Measurements from ENCODE around the gene TMEM74B. TPM values are rescaled to one million over a fixed set of nuclear protein-coding genes. Genes with fewer than 3 reads are reported as not detected.

The TMEM74B gene
- total and polyA plus RNA-seq, 2 donors (not counting 1 experiment from before 2014, with no cell fraction given), result 0.42 to 1.4 TPM

DNA sequence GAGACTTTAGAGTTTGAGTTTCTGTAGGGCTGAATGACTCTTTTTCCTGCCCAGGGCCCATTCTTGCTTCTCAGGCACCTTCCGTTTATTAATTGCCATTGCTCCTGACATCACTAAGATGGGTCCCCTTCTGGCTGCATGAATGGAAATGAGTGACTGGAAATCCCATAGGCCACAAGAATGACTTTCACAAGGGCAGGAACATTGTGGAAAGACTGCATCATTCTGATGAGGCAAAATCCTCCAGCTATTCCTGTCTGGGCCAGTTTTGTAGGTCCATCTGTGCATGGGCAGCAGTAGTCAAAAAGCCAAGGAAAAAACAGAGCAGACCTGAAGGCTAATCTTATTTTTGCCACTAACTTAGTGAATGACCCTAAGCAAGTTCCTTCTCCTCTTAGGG, 19.3 kb downstream of the TMEM74B start:
- Mint-ChIP-seq H3K9me3 (ENCODE audit: insufficient read depth) (no peaks in the 10 kb centered on the region), H3K4me3 (no peak overlapping the region), H3K4me1 (peaks cover 2% of the 10 kb centered on the region), H3K27ac (no peak overlapping the region), H3K27me3 (no peaks in the 10 kb centered on the region)
- intact Hi-C loops (cut with micrococcal nuclease), result no loop called here
- Histone ChIP-seq H3K36me3 (replicated peaks in 1 of 2; ENCODE audit: control extremely low read depth in 1 of 2, control insufficient read depth in 1 of 2, extremely low read depth in 1 of 2, insufficient read depth in 2 of 2, low read length in 1 of 2) (peaks cover 4 to 92% of the 10 kb centered on the region in 2 experiments), H3K4me2 (replicated peaks; ENCODE audit: low read depth, low read length, poor library complexity, severe bottlenecking) (no peak overlapping the region), H2AFZ (ENCODE audit: insufficient read depth, low read depth, low read length, poor library complexity, severe bottlenecking) (no peak overlapping the region), H3K4me3 (ENCODE audit: control extremely low read depth in 1 of 5, extremely low read depth in 1 of 5, insufficient read depth in 1 of 5, low read depth in 2 of 5, low read length in 4 of 5) (no peak overlapping the region), H3K9me3 (ENCODE audit: control extremely low read depth in 1 of 3, control insufficient read depth in 2 of 3, insufficient read depth in 1 of 3, low read length in 2 of 3) (no peaks in the 10 kb centered on the region), H4K20me1 (ENCODE audit: control insufficient read depth, insufficient read depth, low read length, poor library complexity, severe bottlenecking) (peaks cover 18% of the 10 kb centered on the region), H3K27ac (ENCODE audit: low read length in 2 of 2) (no peak overlapping the region), H3K9ac (ENCODE audit: low read length) (no peak overlapping the region), H3K79me2 (ENCODE audit: control insufficient read depth, insufficient read depth, low read length) (no peaks in the 10 kb centered on the region), H3K27me3 (replicated peaks in 1 of 4; ENCODE audit: control extremely low read depth in 1 of 4, control insufficient read depth in 3 of 4, insufficient read depth in 4 of 4, low read length in 3 of 4) (no peaks in the 10 kb centered on the region), H3K4me1 (ENCODE audit: control insufficient read depth in 2 of 2, insufficient read depth in 2 of 2, low read length in 2 of 2) (no peaks in the 10 kb centered on the region)
- ChIA-PET CTCF (no interaction called here), POLR2A (no interaction called here)
- no peak for TF ChIP-seq EZH2 (IDR thresholded peaks at IDR 0.05; ENCODE audit: borderline replicate concordance, insufficient read depth, low read depth, low read length, poor library complexity, severe bottlenecking)
- TF ChIP-seq, protein P1, sequence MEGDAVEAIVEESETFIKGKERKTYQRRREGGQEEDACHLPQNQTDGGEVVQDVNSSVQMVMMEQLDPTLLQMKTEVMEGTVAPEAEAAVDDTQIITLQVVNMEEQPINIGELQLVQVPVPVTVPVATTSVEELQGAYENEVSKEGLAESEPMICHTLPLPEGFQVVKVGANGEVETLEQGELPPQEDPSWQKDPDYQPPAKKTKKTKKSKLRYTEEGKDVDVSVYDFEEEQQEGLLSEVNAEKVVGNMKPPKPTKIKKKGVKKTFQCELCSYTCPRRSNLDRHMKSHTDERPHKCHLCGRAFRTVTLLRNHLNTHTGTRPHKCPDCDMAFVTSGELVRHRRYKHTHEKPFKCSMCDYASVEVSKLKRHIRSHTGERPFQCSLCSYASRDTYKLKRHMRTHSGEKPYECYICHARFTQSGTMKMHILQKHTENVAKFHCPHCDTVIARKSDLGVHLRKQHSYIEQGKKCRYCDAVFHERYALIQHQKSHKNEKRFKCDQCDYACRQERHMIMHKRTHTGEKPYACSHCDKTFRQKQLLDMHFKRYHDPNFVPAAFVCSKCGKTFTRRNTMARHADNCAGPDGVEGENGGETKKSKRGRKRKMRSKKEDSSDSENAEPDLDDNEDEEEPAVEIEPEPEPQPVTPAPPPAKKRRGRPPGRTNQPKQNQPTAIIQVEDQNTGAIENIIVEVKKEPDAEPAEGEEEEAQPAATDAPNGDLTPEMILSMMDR (IDR thresholded peaks at IDR 0.05), result no peak
- no CpG with 5 or more reads among the region's 1 CpG for WGBS (ENCODE audit: insufficient coverage)
- ATAC-seq (ENCODE audit: low read depth) (no peak), DNase-seq (no peak)

DNA sequence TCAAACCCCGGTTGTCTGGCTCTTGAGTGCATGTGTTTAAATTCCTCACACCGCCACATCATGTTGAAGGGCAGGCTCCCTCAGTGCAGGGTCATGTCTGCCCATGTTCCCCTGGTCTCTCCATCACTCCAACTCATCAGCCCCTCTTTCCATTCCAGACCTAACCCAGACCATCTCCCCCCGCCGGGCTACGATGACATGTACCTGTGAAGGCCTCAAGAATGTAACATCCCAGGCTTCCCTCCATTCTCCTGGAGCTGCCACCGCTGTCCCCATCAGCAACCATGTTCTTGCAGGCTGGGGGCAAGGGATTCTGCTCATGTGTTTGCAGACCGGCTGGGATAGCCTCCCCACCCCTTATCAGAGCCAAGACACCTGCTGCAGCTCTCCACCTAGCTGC, 19.9 kb downstream of the TMEM74B start:
- Mint-ChIP-seq H3K4me1 (peaks cover 2% of the 10 kb centered on the region), H3K27me3 (no peaks in the 10 kb centered on the region), H3K27ac (no peak overlapping the region), H3K9me3 (ENCODE audit: insufficient read depth) (no peaks in the 10 kb centered on the region), H3K4me3 (no peak overlapping the region)
- DNase-seq (no peak), ATAC-seq (ENCODE audit: low read depth) (no peak)
- WGBS (ENCODE audit: insufficient coverage), result 98% methylated on average over 7 of the region's 7 CpGs
- no peak overlapping the region for H3K4me3 ChIP-seq (ENCODE audit: control extremely low read depth in 1 of 5, extremely low read depth in 1 of 5, insufficient read depth in 1 of 5, low read depth in 2 of 5, low read length in 4 of 5)
- no peaks in the 10 kb centered on the region for H3K27me3 ChIP-seq (replicated peaks in 1 of 4; ENCODE audit: control extremely low read depth in 1 of 4, control insufficient read depth in 3 of 4, insufficient read depth in 4 of 4, low read length in 3 of 4)
- no peaks in the 10 kb centered on the region for H3K79me2 ChIP-seq (ENCODE audit: control insufficient read depth, insufficient read depth, low read length)
- H3K9me3 ChIP-seq (ENCODE audit: control extremely low read depth in 1 of 3, control insufficient read depth in 2 of 3, insufficient read depth in 1 of 3, low read length in 2 of 3), result no peaks in the 10 kb centered on the region
- H3K4me1 ChIP-seq (ENCODE audit: control insufficient read depth in 2 of 2, insufficient read depth in 2 of 2, low read length in 2 of 2), result no peaks in the 10 kb centered on the region
- peaks cover 4 to 89% of the 10 kb centered on the region in 2 experiments for H3K36me3 ChIP-seq (replicated peaks in 1 of 2; ENCODE audit: control extremely low read depth in 1 of 2, control insufficient read depth in 1 of 2, extremely low read depth in 1 of 2, insufficient read depth in 2 of 2, low read length in 1 of 2)
- no peak overlapping the region for H3K9ac ChIP-seq (ENCODE audit: low read length)
- ChIA-PET POLR2A (no interaction called here), CTCF (no interaction called here)
- peaks cover 18% of the 10 kb centered on the region for H4K20me1 ChIP-seq (ENCODE audit: control insufficient read depth, insufficient read depth, low read length, poor library complexity, severe bottlenecking)
- no peak overlapping the region for H2AFZ ChIP-seq (ENCODE audit: insufficient read depth, low read depth, low read length, poor library complexity, severe bottlenecking)
- no peak overlapping the region for H3K4me2 ChIP-seq (replicated peaks; ENCODE audit: low read depth, low read length, poor library complexity, severe bottlenecking)
- TF ChIP-seq, protein P1 (IDR thresholded peaks at IDR 0.05), result no peak
- TF ChIP-seq EZH2 (IDR thresholded peaks at IDR 0.05; ENCODE audit: borderline replicate concordance, insufficient read depth, low read depth, low read length, poor library complexity, severe bottlenecking), result no peak
- intact Hi-C loops (cut with micrococcal nuclease), result no loop called here
- no peak overlapping the region for H3K27ac ChIP-seq (ENCODE audit: low read length in 2 of 2)
